Measurements from ENCODE around the gene GNAT1.

DNA sequence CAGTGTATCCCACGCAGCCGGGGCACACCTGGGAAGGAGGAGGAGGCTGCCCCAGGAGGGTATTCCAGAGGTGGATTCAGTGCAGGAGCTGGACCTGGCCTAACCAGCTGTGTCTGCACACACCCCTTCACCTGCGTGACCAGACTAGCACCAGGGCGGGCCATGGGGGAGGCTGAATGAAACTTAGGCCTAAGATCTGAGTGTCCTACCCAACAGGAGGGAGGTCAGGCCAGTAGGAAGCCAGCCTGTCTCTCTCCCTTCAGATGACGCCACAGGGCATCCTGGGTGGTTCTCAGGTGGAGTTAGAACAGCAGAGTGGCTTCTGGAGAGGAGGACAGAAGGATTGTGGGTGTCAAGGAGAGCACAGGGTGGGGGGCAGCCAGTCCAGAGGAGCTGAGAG lies 39.7 kb upstream of the GNAT1 start:
- TF ChIP-seq EP300 (conservative IDR thresholded peaks at IDR 0.05; ENCODE audit: poor library complexity, severe bottlenecking) = no peak
- TF ChIP-seq POLR2AphosphoS5 (IDR thresholded peaks at IDR 0.05) = no peak
- no peak for TF ChIP-seq TAF1 (IDR thresholded peaks at IDR 0.05; ENCODE audit: low read depth)
- no peak for TF ChIP-seq EZH2 (IDR thresholded peaks at IDR 0.05; ENCODE audit: borderline replicate concordance, insufficient read depth, low read length, poor library complexity, severe bottlenecking)
- TF ChIP-seq, protein P1, sequence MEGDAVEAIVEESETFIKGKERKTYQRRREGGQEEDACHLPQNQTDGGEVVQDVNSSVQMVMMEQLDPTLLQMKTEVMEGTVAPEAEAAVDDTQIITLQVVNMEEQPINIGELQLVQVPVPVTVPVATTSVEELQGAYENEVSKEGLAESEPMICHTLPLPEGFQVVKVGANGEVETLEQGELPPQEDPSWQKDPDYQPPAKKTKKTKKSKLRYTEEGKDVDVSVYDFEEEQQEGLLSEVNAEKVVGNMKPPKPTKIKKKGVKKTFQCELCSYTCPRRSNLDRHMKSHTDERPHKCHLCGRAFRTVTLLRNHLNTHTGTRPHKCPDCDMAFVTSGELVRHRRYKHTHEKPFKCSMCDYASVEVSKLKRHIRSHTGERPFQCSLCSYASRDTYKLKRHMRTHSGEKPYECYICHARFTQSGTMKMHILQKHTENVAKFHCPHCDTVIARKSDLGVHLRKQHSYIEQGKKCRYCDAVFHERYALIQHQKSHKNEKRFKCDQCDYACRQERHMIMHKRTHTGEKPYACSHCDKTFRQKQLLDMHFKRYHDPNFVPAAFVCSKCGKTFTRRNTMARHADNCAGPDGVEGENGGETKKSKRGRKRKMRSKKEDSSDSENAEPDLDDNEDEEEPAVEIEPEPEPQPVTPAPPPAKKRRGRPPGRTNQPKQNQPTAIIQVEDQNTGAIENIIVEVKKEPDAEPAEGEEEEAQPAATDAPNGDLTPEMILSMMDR (IDR thresholded peaks at IDR 0.05; ENCODE audit: poor library complexity, severe bottlenecking) = no peak
- TF ChIP-seq MXI1 (conservative IDR thresholded peaks at IDR 0.05; ENCODE audit: poor library complexity, severe bottlenecking) = no peak
- no peak for TF ChIP-seq SMC3 (conservative IDR thresholded peaks at IDR 0.05; ENCODE audit: poor library complexity)
- TF ChIP-seq, protein P2, sequence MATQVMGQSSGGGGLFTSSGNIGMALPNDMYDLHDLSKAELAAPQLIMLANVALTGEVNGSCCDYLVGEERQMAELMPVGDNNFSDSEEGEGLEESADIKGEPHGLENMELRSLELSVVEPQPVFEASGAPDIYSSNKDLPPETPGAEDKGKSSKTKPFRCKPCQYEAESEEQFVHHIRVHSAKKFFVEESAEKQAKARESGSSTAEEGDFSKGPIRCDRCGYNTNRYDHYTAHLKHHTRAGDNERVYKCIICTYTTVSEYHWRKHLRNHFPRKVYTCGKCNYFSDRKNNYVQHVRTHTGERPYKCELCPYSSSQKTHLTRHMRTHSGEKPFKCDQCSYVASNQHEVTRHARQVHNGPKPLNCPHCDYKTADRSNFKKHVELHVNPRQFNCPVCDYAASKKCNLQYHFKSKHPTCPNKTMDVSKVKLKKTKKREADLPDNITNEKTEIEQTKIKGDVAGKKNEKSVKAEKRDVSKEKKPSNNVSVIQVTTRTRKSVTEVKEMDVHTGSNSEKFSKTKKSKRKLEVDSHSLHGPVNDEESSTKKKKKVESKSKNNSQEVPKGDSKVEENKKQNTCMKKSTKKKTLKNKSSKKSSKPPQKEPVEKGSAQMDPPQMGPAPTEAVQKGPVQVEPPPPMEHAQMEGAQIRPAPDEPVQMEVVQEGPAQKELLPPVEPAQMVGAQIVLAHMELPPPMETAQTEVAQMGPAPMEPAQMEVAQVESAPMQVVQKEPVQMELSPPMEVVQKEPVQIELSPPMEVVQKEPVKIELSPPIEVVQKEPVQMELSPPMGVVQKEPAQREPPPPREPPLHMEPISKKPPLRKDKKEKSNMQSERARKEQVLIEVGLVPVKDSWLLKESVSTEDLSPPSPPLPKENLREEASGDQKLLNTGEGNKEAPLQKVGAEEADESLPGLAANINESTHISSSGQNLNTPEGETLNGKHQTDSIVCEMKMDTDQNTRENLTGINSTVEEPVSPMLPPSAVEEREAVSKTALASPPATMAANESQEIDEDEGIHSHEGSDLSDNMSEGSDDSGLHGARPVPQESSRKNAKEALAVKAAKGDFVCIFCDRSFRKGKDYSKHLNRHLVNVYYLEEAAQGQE (IDR thresholded peaks at IDR 0.05; ENCODE audit: borderline replicate concordance) = no peak
- TF ChIP-seq RAD21 (conservative IDR thresholded peaks at IDR 0.05) = no peak
